GM20431 (cell line): ENCODE data around the gene AMPD3.

Source experiments
- in situ Hi-C: fragments of 300-500 bp; cut with MseI, MboI; formaldehyde crosslinking; loops from one replicate; pipeline ENCODE4 v1.15.0; 2020; ENCODE audit warnings: low sequenced_read_pairs; ENCODE audit not compliant: unreplicated experiment

Gene AMPD3

DNA sequence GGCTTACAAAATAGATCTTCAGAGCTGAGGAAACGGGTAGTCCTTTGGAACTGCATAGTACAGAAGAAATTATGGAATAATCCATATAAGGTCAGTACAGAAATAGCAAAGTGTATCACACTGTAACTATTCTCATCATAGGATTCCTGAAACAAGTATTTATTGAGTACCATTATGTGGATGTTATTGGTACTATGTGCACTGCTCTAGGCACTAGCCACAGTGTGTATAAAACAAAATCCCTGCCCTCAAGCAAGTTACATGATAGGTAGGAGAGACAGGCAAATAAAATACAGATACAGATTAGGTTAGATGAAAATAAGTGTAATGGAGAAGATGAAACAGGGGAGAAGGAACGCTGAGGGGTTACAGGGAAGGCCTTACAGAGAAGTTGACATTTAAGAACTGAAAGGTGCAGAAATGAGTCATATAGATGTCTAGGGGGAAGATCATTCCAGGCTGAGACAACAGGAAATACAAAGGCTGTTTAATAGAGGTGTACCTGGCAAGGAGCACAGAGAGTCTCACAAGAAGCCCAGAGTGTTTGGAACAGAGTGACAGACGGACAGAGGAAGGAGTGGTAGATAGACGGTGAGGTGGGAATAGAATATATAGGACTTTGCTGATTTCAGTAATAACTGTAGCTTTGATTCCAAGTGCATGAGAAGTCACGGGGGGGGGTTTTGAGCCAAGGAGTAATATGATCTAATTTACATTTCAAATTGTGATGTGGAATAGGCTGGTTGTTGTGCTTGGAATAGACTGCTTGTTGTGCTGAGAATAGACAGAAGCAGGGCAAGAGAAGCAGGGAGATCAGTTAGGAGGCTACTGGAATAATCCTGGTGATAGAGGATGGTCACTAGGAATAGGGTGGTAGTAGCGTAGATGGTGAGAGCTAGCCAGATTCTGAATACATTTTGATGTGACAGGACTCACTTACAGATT, 72.2 kb downstream of the AMPD3 start:
- in situ Hi-C loops = no loop called here

DNA sequence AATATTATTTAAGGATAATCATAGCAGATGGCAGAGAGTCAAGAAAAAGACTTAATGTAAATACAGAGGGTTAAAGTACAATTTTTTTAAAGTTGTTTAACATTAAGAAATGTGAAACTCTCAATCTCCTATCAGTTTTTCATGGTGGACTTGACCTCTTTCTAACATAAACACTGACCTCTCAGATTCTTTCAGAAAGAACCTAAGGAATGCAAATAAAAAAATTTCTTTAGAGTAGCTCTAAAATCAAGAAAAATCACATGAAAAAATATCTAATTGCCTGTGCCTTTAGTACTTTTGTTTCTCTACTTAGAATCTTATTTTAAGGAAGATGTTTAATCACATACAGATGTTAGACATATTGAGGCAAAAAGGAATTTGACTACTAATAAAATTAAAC, 73.1 kb downstream of the AMPD3 start:
- in situ Hi-C loops = no loop called here

DNA sequence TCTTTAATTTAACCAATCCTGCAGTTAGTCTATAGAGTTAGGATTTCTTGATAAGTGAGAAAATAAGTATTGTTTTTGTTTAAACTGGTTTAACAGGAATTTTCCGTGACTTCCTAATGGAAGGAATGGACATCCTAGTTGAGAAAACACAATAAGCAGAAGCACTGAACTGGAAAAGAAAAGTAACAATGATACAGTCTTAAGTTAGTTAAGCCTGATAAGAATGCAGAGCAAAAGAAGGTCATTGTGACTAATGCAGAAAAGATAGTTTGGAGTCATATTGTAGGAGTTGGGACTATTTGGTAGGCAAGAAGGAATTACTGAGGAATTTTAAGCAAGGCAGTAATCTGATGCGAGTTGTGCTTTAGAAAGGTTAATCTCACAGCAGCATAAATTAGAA, 74.2 kb downstream of the AMPD3 start:
- in situ Hi-C loops = no loop called here

DNA sequence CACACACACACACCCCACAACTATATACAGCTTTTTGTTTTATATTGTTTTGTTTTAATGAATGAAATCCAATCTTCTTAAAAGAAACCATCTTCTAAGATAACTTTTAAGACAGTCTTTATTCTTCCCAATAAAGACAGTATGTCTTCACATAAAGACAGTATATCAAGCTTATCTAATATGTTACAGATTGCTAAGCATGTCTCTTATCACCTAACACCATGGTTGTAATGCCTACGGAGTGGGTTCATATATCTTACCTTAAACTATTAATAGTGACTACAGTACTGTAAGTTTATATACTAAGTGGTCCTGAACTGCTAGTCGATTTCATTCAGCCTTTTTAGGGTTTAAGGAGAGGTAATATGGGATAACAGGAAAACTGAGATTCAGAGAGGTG, 77.5 kb downstream of the AMPD3 start:
- in situ Hi-C loops = no loop called here

DNA sequence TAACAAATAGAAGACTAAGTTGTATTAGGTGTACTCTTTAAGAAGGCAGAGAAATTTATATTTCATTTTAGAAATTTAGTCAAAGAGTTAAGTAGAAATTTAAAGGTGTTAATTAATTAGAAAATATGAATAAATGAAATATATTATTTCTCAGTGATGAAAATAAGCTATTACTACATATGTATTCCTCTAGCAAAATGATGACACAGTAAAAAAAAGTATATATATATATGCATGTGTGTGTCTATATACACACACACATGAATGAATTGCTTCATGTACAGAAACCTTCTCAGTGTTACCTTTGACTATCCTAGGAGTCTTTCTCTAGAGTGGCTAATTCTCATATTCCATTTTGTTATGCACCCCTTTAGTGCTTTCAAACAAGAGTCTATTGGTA, 78.3 kb downstream of the AMPD3 start:
- in situ Hi-C loops = no loop called here

DNA sequence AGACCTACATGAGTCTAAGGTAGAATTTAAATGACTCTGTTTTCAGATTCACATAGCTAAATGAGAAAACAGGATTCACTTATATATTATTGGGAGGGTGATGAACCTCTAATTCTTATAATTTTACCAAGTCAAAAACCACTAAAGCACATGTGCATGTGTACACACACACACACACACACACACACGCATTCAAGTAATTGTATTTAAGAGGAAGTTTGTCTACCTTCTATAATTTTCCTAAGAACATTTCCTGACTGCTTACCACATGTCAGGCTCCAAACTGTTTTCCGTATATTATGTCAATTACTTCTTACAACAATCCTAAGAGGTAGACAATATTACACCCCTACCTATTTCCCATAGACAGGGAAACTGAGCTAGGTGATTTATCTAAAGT, 79.3 kb downstream of the AMPD3 start:
- in situ Hi-C loops = no loop called here

DNA sequence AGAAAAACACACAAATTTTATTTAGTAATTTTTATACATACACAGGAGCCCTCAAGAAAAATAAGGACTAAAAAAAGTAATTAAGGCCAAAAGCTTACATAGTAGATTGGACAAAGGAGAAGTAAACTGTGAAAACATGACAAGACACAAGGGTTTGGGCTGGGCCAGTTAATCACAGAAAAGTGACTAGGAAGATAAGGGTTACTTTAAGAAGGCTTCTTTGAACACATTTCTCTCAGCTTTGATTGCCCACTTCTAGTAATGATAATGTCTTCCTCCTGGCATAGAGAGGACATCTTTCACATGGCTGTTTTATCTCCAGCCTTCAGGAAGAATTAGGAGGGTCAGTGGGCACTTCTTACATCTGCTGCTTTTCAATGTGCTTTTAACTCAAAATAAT, 82.5 kb downstream of the AMPD3 start:
- in situ Hi-C loops = no loop called here

DNA sequence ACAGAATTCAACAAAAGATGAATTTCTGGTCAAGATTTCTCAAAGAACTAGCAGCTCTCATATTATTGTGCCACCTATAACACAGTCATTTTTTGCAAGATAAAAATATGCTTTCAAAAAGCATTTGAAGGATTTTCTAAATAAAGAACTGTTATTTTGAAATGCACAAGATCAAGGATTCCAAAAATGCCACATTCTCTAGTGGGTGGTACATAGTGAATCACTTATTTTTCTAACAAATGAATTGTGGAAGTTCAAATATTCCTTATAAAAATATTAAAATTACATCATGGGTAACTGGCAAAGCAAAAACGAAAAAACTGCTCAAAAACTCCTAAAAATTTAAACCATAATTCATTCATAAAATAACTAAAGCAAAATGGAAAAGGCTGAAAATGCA, 83.9 kb downstream of the AMPD3 start:
- in situ Hi-C loops = no loop called here

DNA sequence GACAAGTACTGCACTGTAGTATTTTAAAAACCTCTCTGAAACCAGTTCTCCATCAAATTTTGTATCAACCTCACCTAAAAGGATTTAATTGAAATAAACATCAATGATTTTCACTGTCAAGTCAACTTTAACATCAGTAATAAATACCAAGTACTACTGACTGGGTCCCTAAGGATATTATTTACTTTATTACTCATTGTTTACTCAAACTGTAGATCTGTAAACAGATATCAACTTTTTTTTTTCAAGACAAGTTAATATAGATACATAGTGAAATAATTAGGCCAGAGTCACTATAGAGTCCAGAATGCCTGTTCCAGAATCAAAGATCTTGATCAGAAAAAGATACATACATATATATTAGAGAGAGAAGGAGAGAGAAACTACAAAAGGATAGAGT, 84.3 kb downstream of the AMPD3 start:
- in situ Hi-C loops = no loop called here

DNA sequence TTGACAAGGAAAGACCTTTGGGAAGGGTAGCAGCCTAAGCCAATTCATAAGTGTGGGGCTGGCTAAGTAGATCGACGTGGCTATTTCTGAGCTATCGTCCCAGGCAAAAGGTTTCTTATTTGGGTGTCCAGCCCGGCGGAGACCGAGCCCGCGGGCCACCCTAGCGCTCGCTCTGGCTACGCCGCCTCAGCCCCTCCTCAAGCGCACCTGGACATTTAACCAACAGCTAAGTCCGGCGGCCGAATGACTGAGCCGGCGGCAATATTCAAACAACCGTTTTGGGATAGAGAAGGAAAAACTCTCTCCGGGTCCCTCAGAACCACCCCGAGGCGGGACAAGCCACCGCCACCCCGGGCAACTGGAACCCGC, 85.5 kb downstream of the AMPD3 start:
- in situ Hi-C loops = no loop called here

DNA sequence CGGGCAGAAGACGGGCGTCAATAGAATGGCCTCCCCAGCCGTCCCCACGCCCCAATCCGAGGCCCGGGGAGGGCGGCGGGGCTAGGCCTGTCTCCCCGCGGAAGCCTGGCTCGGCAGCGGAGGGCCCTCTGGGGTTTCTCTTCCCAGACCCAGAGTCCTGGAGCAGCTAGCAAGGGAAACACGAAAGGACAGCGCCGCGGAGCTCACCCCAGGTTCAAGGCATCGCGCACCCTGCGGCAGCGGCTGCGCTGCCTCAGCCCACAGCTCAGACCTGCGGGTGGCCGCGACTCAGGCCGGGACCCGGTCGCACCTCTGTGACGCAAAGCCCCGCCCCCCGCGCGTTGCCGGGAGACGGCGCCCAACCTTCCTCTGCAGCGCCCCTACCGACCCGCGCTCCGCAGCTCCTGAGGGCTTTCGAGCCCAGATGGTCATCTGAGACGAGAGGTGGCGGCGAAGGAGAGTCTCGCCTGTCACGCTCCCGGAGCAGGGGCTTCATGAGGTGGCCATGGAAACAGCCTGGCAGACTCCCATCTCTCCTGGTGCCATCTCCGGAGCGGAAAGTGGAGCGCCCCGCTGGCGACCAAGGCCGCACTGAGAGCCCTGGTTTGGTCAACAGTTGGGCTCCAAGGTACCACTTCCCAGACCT, 86.0 kb downstream of the AMPD3 start, which contains the start of gene RNF141:
RNF141 (minus strand) TSS at position 273 of the 646 bp plus-strand sequence. CDS start 7,029 bp downstream, outside the sequence.
- in situ Hi-C loops = no loop called here

DNA sequence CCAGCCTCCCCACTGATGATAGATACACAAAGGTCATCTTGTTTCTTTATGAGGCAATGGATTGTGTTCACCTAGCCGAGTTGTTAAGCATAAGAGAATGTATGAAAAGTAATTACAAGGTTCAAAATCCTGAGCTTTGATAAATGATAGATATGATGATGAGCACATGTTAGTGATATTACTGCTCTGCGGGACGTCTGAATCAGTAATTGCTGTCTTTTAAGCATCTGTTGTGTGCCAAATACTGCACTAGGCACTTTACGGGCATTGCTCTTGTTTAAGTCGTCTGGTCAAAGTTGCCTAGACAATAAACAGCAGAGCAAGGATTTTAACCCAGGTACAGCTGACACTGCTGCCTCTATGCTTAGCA, 86.5 kb downstream of the AMPD3 start:
- in situ Hi-C loops = no loop called here

DNA sequence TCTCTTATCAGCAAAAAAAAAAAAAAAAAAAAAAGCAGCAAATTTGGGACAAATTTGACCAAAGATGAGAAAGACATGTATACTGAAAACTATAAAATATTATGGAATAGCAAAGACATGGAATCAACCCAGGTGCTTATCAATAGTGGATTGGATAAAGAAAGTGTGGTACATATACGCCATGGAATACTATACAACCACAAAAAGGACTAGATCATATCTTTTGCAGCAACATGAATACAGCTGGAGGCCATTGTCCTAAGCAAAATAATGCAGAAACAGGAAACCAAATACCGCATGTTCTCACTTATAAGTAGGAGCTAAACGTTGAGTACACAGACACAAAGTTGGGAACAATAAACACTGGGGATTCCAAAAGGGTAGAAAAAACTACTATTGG, 87.7 kb downstream of the AMPD3 start:
- in situ Hi-C loops = no loop called here

DNA sequence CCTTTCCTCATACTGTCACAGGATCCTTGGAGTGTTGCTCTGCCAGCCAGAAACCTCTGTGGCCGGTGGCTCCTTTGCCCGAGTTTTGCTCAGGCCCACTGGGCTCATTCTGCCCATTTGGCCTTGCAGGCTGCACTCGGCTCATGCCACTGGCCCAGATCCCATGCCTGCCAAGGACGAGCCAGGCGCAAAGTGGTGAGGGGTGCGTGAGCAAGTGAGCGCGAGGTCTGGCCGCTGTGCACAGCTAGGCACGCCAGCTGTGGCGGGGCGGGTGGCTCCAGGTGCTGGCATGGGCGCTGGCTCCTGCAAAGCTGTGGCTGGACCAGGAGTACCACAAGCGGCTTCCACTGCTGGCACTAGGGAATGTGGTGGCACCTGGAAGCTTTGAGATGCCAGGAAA, 88.7 kb downstream of the AMPD3 start:
- in situ Hi-C loops = no loop called here

DNA sequence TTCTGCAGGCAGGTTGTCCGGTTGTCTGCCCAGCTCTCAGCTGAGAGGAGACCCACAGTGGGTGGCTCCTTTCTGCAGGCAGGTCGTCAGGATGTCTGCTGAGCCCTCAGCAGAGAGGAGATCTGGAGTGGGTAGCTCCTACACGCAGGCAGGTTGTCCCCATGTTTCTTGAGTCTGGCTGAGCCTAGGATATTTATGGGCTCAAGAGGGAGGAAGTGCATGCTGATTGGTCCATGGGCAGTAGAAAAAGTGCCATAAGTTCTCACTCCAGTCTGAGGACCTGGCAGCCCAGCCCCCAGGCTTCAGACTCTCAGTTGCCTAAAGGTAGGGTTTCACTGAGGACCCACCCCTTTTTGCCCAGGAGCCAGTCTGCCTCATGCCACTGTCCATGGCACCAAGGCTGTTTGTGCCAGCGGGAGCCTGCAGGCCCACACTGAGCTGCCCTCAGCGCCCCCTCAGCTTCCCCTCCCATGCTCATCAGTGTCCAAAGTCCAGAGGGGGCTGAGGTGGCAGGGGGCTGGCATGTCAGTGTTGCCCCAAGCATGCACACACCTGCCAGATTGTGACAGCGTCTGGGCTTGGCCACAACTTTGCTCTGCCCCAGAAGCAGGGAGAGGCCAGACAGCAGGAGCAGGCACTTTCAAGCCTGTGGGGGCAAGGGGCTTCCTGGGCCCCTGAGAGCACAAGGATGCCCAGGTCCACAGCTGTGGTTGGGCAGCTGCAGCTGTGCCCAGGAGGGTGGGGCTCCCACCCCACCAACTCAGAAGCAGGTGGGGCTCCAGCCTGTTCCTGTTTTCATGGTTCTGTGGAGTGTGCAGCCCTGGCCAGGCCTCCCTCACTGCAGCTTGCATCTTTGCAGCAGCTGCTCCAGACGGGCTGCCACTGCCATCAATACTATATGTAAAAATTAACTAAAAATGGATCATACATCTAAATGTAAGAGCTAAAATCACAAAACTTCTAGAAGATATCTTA, 89.7 kb downstream of the AMPD3 start:
- in situ Hi-C loops = no loop called here

DNA sequence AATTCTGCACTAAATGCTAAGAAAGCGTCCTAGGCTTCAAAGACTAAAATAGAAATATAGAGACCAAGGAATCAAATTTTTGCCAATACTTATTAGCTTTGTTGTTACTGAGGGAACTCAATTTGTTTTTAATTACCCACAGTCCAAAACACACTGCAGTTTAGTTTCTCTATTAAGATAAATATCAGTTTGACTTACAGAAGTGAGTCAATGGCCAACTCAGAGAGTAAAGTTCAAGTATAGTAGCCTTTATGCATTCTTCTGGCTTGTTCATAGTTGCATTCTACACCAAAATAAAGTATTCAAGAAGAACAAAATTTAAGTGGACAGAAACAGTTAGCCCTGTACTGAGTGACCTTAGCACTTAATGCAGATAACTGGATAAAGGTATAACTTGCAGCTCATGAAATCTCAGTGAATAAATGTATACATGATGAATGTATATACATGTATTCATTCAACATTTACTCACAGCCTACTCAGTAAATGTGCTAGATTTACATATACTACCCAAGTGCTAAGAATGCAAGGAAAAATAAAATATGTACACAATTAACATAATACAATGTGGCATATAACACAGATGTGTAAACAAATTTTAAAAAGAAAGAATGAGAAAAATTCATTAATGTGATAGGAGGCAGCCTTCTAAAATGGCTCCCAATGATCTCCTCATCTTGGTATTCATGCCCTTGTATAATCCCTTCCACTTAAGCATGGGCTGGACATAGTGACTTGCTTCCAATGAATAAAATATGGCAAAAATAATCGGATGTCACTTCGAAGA, 95.6 kb downstream of the AMPD3 start:
- in situ Hi-C loops = no loop called here

DNA sequence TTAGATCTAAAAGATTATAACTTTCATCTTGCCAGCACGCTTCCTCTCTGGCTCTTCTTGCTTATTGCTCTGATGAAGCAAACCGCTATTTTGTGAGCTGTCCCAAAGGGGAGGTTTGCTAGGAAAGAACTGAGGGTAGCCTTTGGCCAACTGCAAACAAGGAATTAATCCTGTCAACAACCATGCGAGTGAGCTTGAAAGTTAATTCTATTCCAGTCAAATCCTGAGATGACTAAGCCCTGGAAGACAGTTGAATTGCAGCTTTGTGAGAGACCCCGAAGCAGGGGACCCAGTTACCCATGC, 96.2 kb downstream of the AMPD3 start:
- in situ Hi-C loops = no loop called here

DNA sequence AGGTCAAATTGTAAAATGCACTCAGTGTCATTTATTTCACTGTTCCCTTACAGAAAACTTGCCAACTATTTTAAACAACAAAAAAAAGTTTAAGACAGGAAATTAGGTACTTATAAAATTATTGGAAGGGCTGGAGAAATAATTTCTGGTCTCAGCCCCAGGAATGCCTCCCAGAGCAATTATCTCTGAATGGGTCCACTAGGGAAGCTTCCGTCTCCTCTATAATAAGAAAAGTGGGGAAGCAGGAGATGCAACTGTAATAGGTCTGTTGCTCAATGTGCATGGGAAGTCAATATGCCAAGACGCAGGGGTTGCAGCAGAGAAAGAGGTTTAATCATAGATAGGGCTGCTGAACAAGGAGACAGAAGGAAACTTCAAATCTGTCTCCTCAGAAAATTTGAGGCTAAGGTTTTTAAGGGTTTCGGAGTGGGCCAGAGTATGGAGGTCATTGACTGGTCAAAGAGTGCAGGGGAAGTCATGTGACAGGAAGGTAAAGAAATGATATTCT, 96.8 kb downstream of the AMPD3 start:
- in situ Hi-C loops = no loop called here

DNA sequence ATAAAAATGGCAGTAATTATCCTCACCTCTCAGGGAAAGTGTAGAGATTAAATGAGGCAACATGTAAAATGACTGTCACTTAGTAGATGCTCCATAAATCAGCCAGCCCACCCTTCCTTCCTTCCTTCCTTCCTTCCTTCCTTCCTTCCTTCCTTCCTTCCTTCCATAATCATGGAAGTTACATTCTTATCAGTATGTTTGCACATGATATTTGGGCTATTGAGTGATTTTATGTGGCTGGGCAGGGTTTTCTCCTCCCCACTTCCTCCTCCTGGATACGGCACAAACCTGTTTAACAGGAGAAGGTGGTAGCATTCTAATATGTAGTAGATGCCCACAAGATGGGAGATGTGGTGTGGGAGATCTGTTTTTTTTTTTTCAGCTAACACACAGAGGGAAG, 101.5 kb downstream of the AMPD3 start:
- in situ Hi-C loops = no loop called here
